HCT116 (cell line): ENCODE data around the gene LHFPL6. TPM values are rescaled to one million over a fixed set of nuclear protein-coding genes. Genes with fewer than 3 reads are reported as not detected.

Experiments
- ATAC-seq: fragments of 200-7000 bp; cut with Tn5 transposase; 2 replicates; pipeline ENCODE4 v1.9.1; 2020; ENCODE audit warnings: mild to moderate bottlenecking, moderate library complexity
- BruUV-seq: library from RNA; stranded (reverse); fragments of 400-500 nt; replicated peaks from 2 replicates; lab custom pipeline; 2021; lab: Mats Ljungman, UMichigan
- CTCF ChIA-PET: fragments of 300-600 bp; sonication (Branson Sonifier 250); formaldehyde crosslinking; loops from one replicate; lab custom pipeline; 2021; ENCODE audit warnings: antibody characterized with exemption; lab: Charles Lee
- POLR2A ChIA-PET: fragments of 300-600, 350-600 bp; sonication (Branson Sonifier 250); formaldehyde crosslinking; loops from one replicate; lab custom pipeline; 2021; ENCODE audit warnings: antibody characterized with exemption; lab: Charles Lee
- RAD21 ChIA-PET, 2 experiments: fragments of 300-600 bp; sonication (Branson Sonifier 250); formaldehyde crosslinking; loops; one replicate each; lab custom pipeline; 2023; ENCODE audit warnings: low total read pairs in 2 of 2; ENCODE audit not compliant: uncharacterized antibody in 2 of 2, unreplicated experiment in 2 of 2, low non-redundant PET in 1 of 2; lab: Charles Lee
- DNase-seq: peaks from one replicate; pipeline ENCODE4 v3.0.0-alpha.2; 2010; ENCODE audit warnings: low read depth, low spot score
- H2AFZ ChIP-seq: fragments of 200-600 bp; shearing (Covaris generic), sonication (generic); 2 replicates; pipeline ENCODE4 v1.6.1; 2017; ENCODE audit warnings: low read depth, mixed run types, mixed read lengths, antibody characterized with exemption, low read length; ENCODE audit not compliant: poor library complexity, severe bottlenecking
- H3K27ac ChIP-seq: 2 replicates; pipeline ENCODE4 v1.5.1; 2012; ENCODE audit warnings: low read depth, low read length
- H3K27me3 ChIP-seq: fragments of 200-600 bp; sonication (generic); 2 replicates; pipeline ENCODE4 v1.6.1; 2016; ENCODE audit warnings: mixed run types, low read length, mixed read lengths; ENCODE audit not compliant: insufficient read depth
- H3K36me3 ChIP-seq, 2 experiments: fragments of 200-500 bp in 1 of 2; fragments of 200-600 bp in 1 of 2; sonication (Bioruptor generic) in 1 of 2; sonication (generic) in 1 of 2; 2 replicates each; pipeline versions ENCODE4 v1.5.1 to v1.6.1; 2014 to 2016; ENCODE audit warnings: low read length in 2 of 2, inconsistent platforms in 1 of 2, mixed read lengths in 1 of 2, mixed run types in 1 of 2; ENCODE audit not compliant: insufficient read depth in 2 of 2, control insufficient read depth in 1 of 2
- H3K4me1 ChIP-seq, 2 experiments: fragments of 200-600 bp in 1 of 2; sonication (generic) in 1 of 2; 2 replicates each; pipeline versions ENCODE4 v1.5.1 to v1.6.1; 2012 to 2017; ENCODE audit warnings: low read length in 2 of 2, inconsistent platforms in 1 of 2, mild to moderate bottlenecking in 1 of 2, mixed read lengths in 1 of 2, mixed run types in 1 of 2, moderate library complexity in 1 of 2; ENCODE audit not compliant: insufficient read depth in 2 of 2, control insufficient read depth in 1 of 2
- H3K4me2 ChIP-seq: fragments of 200-600 bp; sonication (generic); 2 replicates; pipeline ENCODE4 v1.6.1; 2017; ENCODE audit warnings: mixed run types, low read length, mixed read lengths
- H3K4me3 ChIP-seq, 2 experiments: fragments of 200-600 bp in 1 of 2; sonication (generic) in 1 of 2; replicated peaks in 1 of 2; 2 replicates each; pipeline ENCODE4 v1.5.1; 2011 to 2016; ENCODE audit warnings: low read length in 2 of 2, control low read depth in 1 of 2, low read depth in 1 of 2, mild to moderate bottlenecking in 1 of 2, mixed read lengths in 1 of 2, mixed run types in 1 of 2
- H3K79me2 ChIP-seq: fragments of 200-600 bp; sonication (generic); 2 replicates; pipeline ENCODE4 v1.6.1; 2017; ENCODE audit warnings: mild to moderate bottlenecking, mixed run types, low read length, moderate library complexity, mixed read lengths; ENCODE audit not compliant: insufficient read depth
- H3K9ac ChIP-seq: fragments of 200-600 bp; sonication (generic); 2 replicates; pipeline ENCODE4 v1.6.1; 2016; ENCODE audit warnings: low read length, mixed read lengths
- H3K9me2 ChIP-seq: fragments of 200-600 bp; sonication (generic), shearing (Covaris generic); 2 replicates; pipeline ENCODE4 v1.6.1; 2017; ENCODE audit warnings: mixed run types, mild to moderate bottlenecking, moderate library complexity; ENCODE audit not compliant: insufficient read depth
- H3K9me3 ChIP-seq, 2 experiments: fragments of 200-500 bp in 1 of 2; fragments of 200-600 bp in 1 of 2; sonication (Bioruptor generic) in 1 of 2; sonication (generic) in 1 of 2; 2 replicates each; pipeline ENCODE4 v1.6.1; 2014 to 2017; ENCODE audit warnings: low read length in 2 of 2, mixed read lengths in 2 of 2, inconsistent platforms in 1 of 2, low read depth in 1 of 2, mild to moderate bottlenecking in 1 of 2, mixed run types in 1 of 2, moderate library complexity in 1 of 2; ENCODE audit not compliant: control insufficient read depth in 1 of 2, insufficient read depth in 1 of 2
- H4K20me1 ChIP-seq: fragments of 200-600 bp; sonication (generic), shearing (Covaris generic); 2 replicates; pipeline ENCODE4 v1.6.1; 2017; ENCODE audit warnings: mixed run types, mild to moderate bottlenecking, moderate library complexity; ENCODE audit not compliant: insufficient read depth
- FOSL1 ChIP-seq: IDR thresholded peaks from 2 replicates; pipeline ENCODE4 v1.6.1; 2012; ENCODE audit warnings: low read depth
- POLR2A ChIP-seq: IDR thresholded peaks from 2 replicates; pipeline ENCODE4 v1.7.0; 2011; ENCODE audit warnings: borderline replicate concordance; ENCODE audit not compliant: insufficient read depth, insufficient read length; ENCODE audit errors: extremely low read depth
- POLR2AphosphoS5 ChIP-seq: IDR thresholded peaks from 2 replicates; pipeline ENCODE4 v1.6.1; 2011; ENCODE audit warnings: mild to moderate bottlenecking, low read depth, low read length, moderate library complexity
- REST ChIP-seq: IDR thresholded peaks from 2 replicates; pipeline ENCODE4 v1.6.1; 2012; ENCODE audit warnings: low read depth
- intact Hi-C: fragments of 100-400 bp; cut with micrococcal nuclease; formaldehyde crosslinking; loops from 2 replicates; pipeline ENCODE4 v1.10.0; 2022
- total RNA-seq: library from RNA; stranded (reverse); gene quantifications from one replicate; pipeline ENCODE4 v1.2.1, GENCODE V29; 2021; ENCODE audit not compliant: unreplicated experiment

The LHFPL6 gene
- total RNA-seq, 1 experiment from 2014 or later, result 0.22 TPM

GRCh38 chr13:39575641-39576238, 27.3 kb downstream of the LHFPL6 start (continued):
- no peak for TF ChIP-seq REST

GRCh38 chr13:39571502-39572092, 31.4 kb downstream of the LHFPL6 start:
- Histone ChIP-seq H3K9me3 (no peaks in the 10 kb centered on the region), H3K79me2 (no peaks in the 10 kb centered on the region), H3K4me2 (no peak overlapping the region), H3K4me1 (no peaks in the 10 kb centered on the region), H3K36me3 (no peaks in the 10 kb centered on the region), H3K9me2 (no peaks in the 10 kb centered on the region), H3K27me3 (no peaks in the 10 kb centered on the region), H3K27ac (no peak overlapping the region), H3K9ac (no peak overlapping the region), H4K20me1 (no peaks in the 10 kb centered on the region), H3K4me3 (no peak overlapping the region), H2AFZ (no peak overlapping the region)
- RAD21 ChIA-PET, result no interaction called here
- intact Hi-C loops, result no loop called here
- TF ChIP-seq POLR2A, result no peak
- no peak for TF ChIP-seq FOSL1
- TF ChIP-seq POLR2AphosphoS5, result no peak
- BruUV-seq, result no TSS peak
- CTCF ChIA-PET, result interaction anchor here (1.2 kb wide), 1 partner anchor 45 kb away, joined by 3 read pairs; no protein-coding TSS in a partner anchor
- no peak for ATAC-seq
- DNase-seq, result no peak
- POLR2A ChIA-PET, result no interaction called here
